DOHH2 (cell line): ENCODE results near the gene SHC3.

Experiments
- H3F3A ChIP-seq: fragments of 200-600 bp; sonication (generic), shearing (Covaris generic); 2 replicates; pipeline ENCODE4 v1.6.0; 2016; ENCODE audit warnings: antibody characterized with exemption, mild to moderate bottlenecking; ENCODE audit not compliant: control insufficient read depth, insufficient read depth
- H3K27ac ChIP-seq: fragments of 200-600 bp; sonication (generic); 2 replicates; pipeline ENCODE4 v1.5.1; 2014; ENCODE audit warnings: low read depth, mild to moderate bottlenecking, low read length, moderate library complexity
- H3K27me3 ChIP-seq: fragments of 200-600 bp; sonication (generic); 2 replicates; pipeline ENCODE4 v1.6.1; 2014; ENCODE audit warnings: mild to moderate bottlenecking, low read length, mixed read lengths; ENCODE audit not compliant: control insufficient read depth
- H3K36me3 ChIP-seq: fragments of 200-600 bp; sonication (generic); 2 replicates; pipeline ENCODE4 v1.6.1; 2014; ENCODE audit warnings: mild to moderate bottlenecking, low read length, moderate library complexity, mixed read lengths; ENCODE audit not compliant: control insufficient read depth
- H3K4me1 ChIP-seq: fragments of 200-600 bp; sonication (generic); 2 replicates; pipeline ENCODE4 v1.6.1; 2014; ENCODE audit warnings: mild to moderate bottlenecking, low read length, mixed read lengths; ENCODE audit not compliant: control insufficient read depth
- H3K4me2 ChIP-seq: fragments of 200-600 bp; sonication (generic); 2 replicates; pipeline ENCODE4 v1.6.0; 2014; ENCODE audit warnings: mild to moderate bottlenecking, low read length, moderate library complexity
- H3K4me3 ChIP-seq: fragments of 200-600 bp; sonication (generic); 2 replicates; pipeline ENCODE4 v1.5.1; 2014; ENCODE audit warnings: mild to moderate bottlenecking, low read length, mixed read lengths
- H3K79me2 ChIP-seq: fragments of 200-600 bp; sonication (generic); 2 replicates; pipeline ENCODE4 v1.6.1; 2014; ENCODE audit warnings: mild to moderate bottlenecking, low read length, mixed read lengths; ENCODE audit not compliant: control insufficient read depth
- H3K9me2 ChIP-seq: fragments of 200-600 bp; sonication (generic); replicated peaks from 2 replicates; pipeline ENCODE4 v1.6.1; 2014; ENCODE audit warnings: mild to moderate bottlenecking, low read length, mixed read lengths; ENCODE audit not compliant: control insufficient read depth
- H3K9me3 ChIP-seq: fragments of 200-600 bp; sonication (generic); 2 replicates; pipeline ENCODE4 v1.6.1; 2014; ENCODE audit warnings: antibody characterized with exemption, low read length, mixed read lengths; ENCODE audit not compliant: control insufficient read depth, insufficient read depth
- H4K20me1 ChIP-seq: fragments of 200-600 bp; sonication (generic); 2 replicates; pipeline ENCODE4 v1.6.0; 2014; ENCODE audit warnings: low read depth, mild to moderate bottlenecking, antibody characterized with exemption, low read length, moderate library complexity; ENCODE audit not compliant: control insufficient read depth, insufficient read depth
- CTCF ChIP-seq: fragments of 200-600 bp; sonication (generic); IDR thresholded peaks from one replicate; pipeline ENCODE4 v1.5.1; 2014; ENCODE audit warnings: antibody characterized with exemption, mild to moderate bottlenecking, low read depth, low read length; ENCODE audit not compliant: poor library complexity, severe bottlenecking
- EZH2phosphoT487 ChIP-seq: fragments of 200-600 bp; sonication (generic); IDR thresholded peaks from 2 replicates; pipeline ENCODE4 v1.6.1; 2017; ENCODE audit warnings: borderline replicate concordance, mild to moderate bottlenecking, antibody characterized with exemption, low read length, moderate library complexity, mixed read lengths

The SHC3 gene

GRCh38 chr9:89015336-89015735 lies 163.3 kb downstream of the SHC3 start:
- Histone ChIP-seq H3K9me2 (no peaks in the 10 kb centered on the region), H3K27ac (no peak overlapping the region), H3K9me3 (no peaks in the 10 kb centered on the region), H3K4me2 (no peak overlapping the region), H3K27me3 (0 out of 2 replicates have a peak, but pooled peaks cover 4% of the 10 kb centered on the region), H3K36me3 (no peaks in the 10 kb centered on the region), H4K20me1 (no peaks in the 10 kb centered on the region), H3F3A (no peaks in the 10 kb centered on the region), H3K4me1 (no peaks in the 10 kb centered on the region), H3K79me2 (no peaks in the 10 kb centered on the region), H3K4me3 (no peak overlapping the region)
- TF ChIP-seq EZH2phosphoT487 (no peak), CTCF (no peak)

GRCh38 chr9:89014153-89014552 lies 164.5 kb downstream of the SHC3 start:
- Histone ChIP-seq H3K4me3 (no peak overlapping the region), H3K79me2 (no peaks in the 10 kb centered on the region), H4K20me1 (no peaks in the 10 kb centered on the region), H3K9me3 (no peaks in the 10 kb centered on the region), H3K4me2 (no peak overlapping the region), H3K27me3 (0 out of 2 replicates have a peak, but pooled peaks cover 4% of the 10 kb centered on the region), H3K27ac (no peak overlapping the region), H3F3A (no peaks in the 10 kb centered on the region), H3K4me1 (no peaks in the 10 kb centered on the region), H3K9me2 (no peaks in the 10 kb centered on the region), H3K36me3 (no peaks in the 10 kb centered on the region)
- no peak for TF ChIP-seq EZH2phosphoT487
- no peak for TF ChIP-seq CTCF

- H3F3A ChIP-seq: no peaks in the 10 kb centered on the region
- no peaks in the 10 kb centered on the region for H3K79me2 ChIP-seq
- no peaks in the 10 kb centered on the region for H3K9me2 ChIP-seq
- 0 out of 2 replicates have a peak, but pooled peaks cover 3% of the 10 kb centered on the region for H3K4me1 ChIP-seq
- H3K27me3 ChIP-seq: 0 out of 2 replicates have a peak, but pooled peaks cover 4% of the 10 kb centered on the region
- H3K9me3 ChIP-seq: no peaks in the 10 kb centered on the region
- no peaks in the 10 kb centered on the region for H3K36me3 ChIP-seq
- no peak overlapping the region for H3K4me2 ChIP-seq
- TF ChIP-seq EZH2phosphoT487: no peak
- TF ChIP-seq CTCF: no peak
- no peaks in the 10 kb centered on the region for H4K20me1 ChIP-seq
- H3K27ac ChIP-seq: no peak overlapping the region
- H3K4me3 ChIP-seq: no peak overlapping the region
Observed at GRCh38 chr9:89013660-89014059, 165.0 kb downstream of the SHC3 start.
